B cell (primary cell): ENCODE measurements around the gene PARVB. TPM values are rescaled to one million over a fixed set of nuclear protein-coding genes. Genes with fewer than 3 reads are reported as not detected.

ENCODE experiments used
- ATAC-seq: fragments of 200-7000 bp; cut with Tn5 transposase; one replicate; pipeline ENCODE4 v1.10.0; 2021; ENCODE audit warnings: low read depth, mild to moderate bottlenecking, moderate number of reproducible peaks, moderate library complexity
- CTCF ChIA-PET: fragments of 350-600 bp; sonication (Branson Sonifier 250); formaldehyde crosslinking; loops from one replicate; lab custom pipeline; 2021; ENCODE audit warnings: antibody characterized with exemption, inconsistent platforms; lab: Charles Lee
- POLR2A ChIA-PET: fragments of 350-600 bp; sonication (Branson Sonifier 250); formaldehyde crosslinking; loops from one replicate; lab custom pipeline; 2021; ENCODE audit warnings: antibody characterized with exemption; lab: Charles Lee
- DNase-seq: peaks from one replicate; pipeline ENCODE4 v3.0.0; 2013
- H2AFZ ChIP-seq: 2 replicates; pipeline ENCODE4 v1.6.1; 2012; ENCODE audit warnings: mild to moderate bottlenecking, low read depth, low read length; ENCODE audit not compliant: insufficient read depth, poor library complexity, severe bottlenecking
- H3K27ac ChIP-seq, 2 donors: 1 replicate in 1 of 2; 2 replicates in 1 of 2; pipeline ENCODE4 v1.5.1; 2012 to 2013; ENCODE audit warnings: low read length in 2 of 2, mild to moderate bottlenecking in 2 of 2, moderate library complexity in 1 of 2
- H3K27me3 ChIP-seq, 4 experiments: fragments of 200-600 bp in 1 of 4; sonication (generic) in 1 of 4; replicated peaks in 1 of 4; 1 replicate in 2 of 4; 2 replicates in 2 of 4; pipeline versions ENCODE4 v1.6.1 to v1.7.0; 2013 to 2016; ENCODE audit warnings: low read length in 3 of 4, mild to moderate bottlenecking in 2 of 4, mixed read lengths in 1 of 4, moderate library complexity in 1 of 4; ENCODE audit not compliant: insufficient read depth in 4 of 4, control insufficient read depth in 3 of 4; ENCODE audit errors: control extremely low read depth in 1 of 4
- H3K36me3 ChIP-seq, 2 experiments: replicated peaks in 1 of 2; 1 replicate in 1 of 2; 2 replicates in 1 of 2; pipeline versions ENCODE4 v1.6.1 to v1.7.1; 2013; ENCODE audit warnings: low read length in 1 of 2; ENCODE audit not compliant: insufficient read depth in 2 of 2, control insufficient read depth in 1 of 2; ENCODE audit errors: control extremely low read depth in 1 of 2, extremely low read depth in 1 of 2
- H3K4me1 ChIP-seq, 2 donors: fragments of 200-600 bp in 1 of 2; sonication (generic) in 1 of 2; 1 replicate in 1 of 2; 2 replicates in 1 of 2; pipeline versions ENCODE4 v1.5.1 to v1.6.1; 2013 to 2017; ENCODE audit warnings: low read length in 2 of 2; ENCODE audit not compliant: control insufficient read depth in 2 of 2, insufficient read depth in 2 of 2
- H3K4me2 ChIP-seq: replicated peaks from 2 replicates; pipeline ENCODE3; 2012; ENCODE audit warnings: mild to moderate bottlenecking, low read depth, low read length; ENCODE audit not compliant: poor library complexity, severe bottlenecking
- H3K4me3 ChIP-seq, 5 experiments: fragments of 200-600 bp in 1 of 5; sonication (generic) in 1 of 5; 1 replicate in 3 of 5; 2 replicates in 2 of 5; pipeline versions ENCODE4 v1.5.1 to v1.7.0; 2011 to 2016; ENCODE audit warnings: low read length in 4 of 5, mild to moderate bottlenecking in 4 of 5, low read depth in 2 of 5, control low read depth in 1 of 5, moderate library complexity in 1 of 5; ENCODE audit not compliant: insufficient read depth in 1 of 5; ENCODE audit errors: control extremely low read depth in 1 of 5, extremely low read depth in 1 of 5
- H3K79me2 ChIP-seq: fragments of 200-600 bp; sonication (generic); one replicate; pipeline ENCODE4 v1.6.0; 2016; ENCODE audit warnings: low read length; ENCODE audit not compliant: control insufficient read depth, insufficient read depth
- H3K9ac ChIP-seq: fragments of 200-600 bp; sonication (generic); 2 replicates; pipeline ENCODE4 v1.6.1; 2017; ENCODE audit warnings: mild to moderate bottlenecking, low read length, moderate library complexity
- H3K9me3 ChIP-seq, 3 donors: one replicate each; pipeline versions ENCODE4 v1.6.1 to v1.7.1; 2013; ENCODE audit warnings: low read length in 2 of 3; ENCODE audit not compliant: control insufficient read depth in 2 of 3, insufficient read depth in 1 of 3; ENCODE audit errors: control extremely low read depth in 1 of 3
- H4K20me1 ChIP-seq: 2 replicates; pipeline ENCODE4 v1.6.0; 2012; ENCODE audit warnings: mild to moderate bottlenecking, low read length; ENCODE audit not compliant: insufficient read depth, control insufficient read depth, poor library complexity, severe bottlenecking
- H3K27ac Mint-ChIP-seq: one replicate; pipeline ENCODE4 v1.8.0; 2021; ENCODE audit warnings: mixed read lengths
- H3K27me3 Mint-ChIP-seq: one replicate; pipeline ENCODE4 v1.8.0; 2021; ENCODE audit warnings: mixed read lengths
- H3K4me1 Mint-ChIP-seq: one replicate; pipeline ENCODE4 v1.8.0; 2021; ENCODE audit warnings: mixed read lengths
- H3K4me3 Mint-ChIP-seq: one replicate; pipeline ENCODE4 v1.8.0; 2021; ENCODE audit warnings: mixed read lengths
- H3K9me3 Mint-ChIP-seq: one replicate; pipeline ENCODE4 v1.8.0; 2022; ENCODE audit warnings: mixed read lengths; ENCODE audit not compliant: insufficient read depth
- EZH2 ChIP-seq: IDR thresholded peaks from 2 replicates; pipeline ENCODE4 v1.6.1; 2012; ENCODE audit warnings: borderline replicate concordance, low read depth, mild to moderate bottlenecking, moderate library complexity, low read length; ENCODE audit not compliant: insufficient read depth, poor library complexity, severe bottlenecking
- WGBS: methylation state at CpG from one replicate; pipeline ENCODE4 v1.1.5; 2013; ENCODE audit warnings: missing lambda C conversion rate; ENCODE audit not compliant: insufficient coverage; 5-methylcytosine and 5-hydroxymethylcytosine counted together
- intact Hi-C: fragments of 100-400 bp; cut with micrococcal nuclease; formaldehyde crosslinking; loops from one replicate; pipeline ENCODE4 v1.10.0; 2022
- polyA plus RNA-seq: library from polyadenylated mRNA; depleted of rRNA; stranded (reverse); fragments of >200 nt; gene quantifications from 2 replicates; pipeline ENCODE4 v1.2.3, GENCODE V29; 2012
- total RNA-seq, 2 donors: library from RNA; stranded (reverse); fragments of 120-200 nt in 1 of 2; gene quantifications; 1 replicate in 1 of 2; 2 replicates in 1 of 2; pipeline versions ENCODE4 v1.2.3 to v1.2.4, GENCODE V29; 2013 to 2022
- TF ChIP-seq, protein P1 (sequence below): fragments of 200-600 bp; IDR thresholded peaks from one replicate; pipeline ENCODE4 v1.8.0; 2022; ENCODE audit warnings: antibody characterized with exemption, mild to moderate bottlenecking

The PARVB gene
- total and polyA plus RNA-seq, 2 donors (not counting 1 experiment from before 2014, with no cell fraction given) = 48.0 to 49.4 TPM

DNA sequence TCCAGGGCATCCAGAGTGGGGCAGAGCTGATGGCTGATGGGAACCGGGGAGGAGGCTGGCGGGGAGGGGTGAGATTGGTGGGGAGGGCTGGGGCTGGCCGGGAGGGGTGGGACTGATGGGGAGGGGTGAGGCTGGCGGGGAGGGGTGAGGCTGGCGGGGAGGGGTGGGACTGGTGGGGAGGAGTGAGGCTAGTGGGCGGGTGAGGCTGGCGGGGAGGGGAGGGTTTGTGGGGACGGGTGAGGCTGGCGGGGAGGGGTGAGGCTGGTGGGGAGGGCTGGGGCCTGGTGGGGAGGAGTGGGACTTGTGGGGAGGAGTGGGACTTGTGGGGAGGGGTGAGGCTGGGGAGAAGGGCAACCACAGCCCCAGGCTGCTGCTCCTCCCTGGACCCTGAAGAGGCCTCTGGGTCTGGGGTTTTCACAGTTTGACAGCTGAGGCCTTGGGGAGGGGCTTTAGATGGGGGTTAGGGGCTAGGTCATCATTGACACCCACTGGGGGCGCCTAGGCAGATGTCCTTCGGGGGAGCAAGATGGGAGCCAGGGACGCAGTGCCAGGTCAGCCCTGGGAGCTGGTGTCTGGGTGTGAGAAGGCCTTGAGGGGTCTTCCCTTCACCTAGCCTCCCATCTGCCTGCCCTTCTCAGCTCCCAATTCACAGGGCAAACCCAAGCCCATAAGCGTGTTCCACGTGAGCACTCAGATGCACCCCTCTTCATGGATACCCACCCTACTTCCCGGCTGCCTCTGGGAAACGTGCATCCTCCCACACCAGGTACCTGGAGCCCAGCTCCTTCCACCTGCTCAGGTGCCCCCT, 183.3 kb downstream of the PARVB start:
- Histone ChIP-seq H3K4me3 (no peak overlapping the region), H2AFZ (no peak overlapping the region), H4K20me1 (peaks cover 19% of the 10 kb centered on the region), H3K79me2 (no peaks in the 10 kb centered on the region), H3K9ac (no peak overlapping the region), H3K4me1 (peaks cover 33 to 44% of the 10 kb centered on the region in 2 donors), H3K4me2 (no peak overlapping the region), H3K36me3 (peaks cover 0 to 26% of the 10 kb centered on the region in 2 experiments), H3K27me3 (no peaks in the 10 kb centered on the region), H3K27ac (no peak overlapping the region), H3K9me3 (peaks cover 0 to 5% (median 0%) of the 10 kb centered on the region in 3 donors)
- H3K27ac Mint-ChIP-seq = peak overlapping the region; percentile 54
- H3K9me3 Mint-ChIP-seq = peaks cover 11% of the 10 kb centered on the region
- 94% methylated on average over 4 of the region's 16 CpGs for WGBS
- peaks cover 54% of the 10 kb centered on the region for H3K4me1 Mint-ChIP-seq
- TF ChIP-seq, protein P1, sequence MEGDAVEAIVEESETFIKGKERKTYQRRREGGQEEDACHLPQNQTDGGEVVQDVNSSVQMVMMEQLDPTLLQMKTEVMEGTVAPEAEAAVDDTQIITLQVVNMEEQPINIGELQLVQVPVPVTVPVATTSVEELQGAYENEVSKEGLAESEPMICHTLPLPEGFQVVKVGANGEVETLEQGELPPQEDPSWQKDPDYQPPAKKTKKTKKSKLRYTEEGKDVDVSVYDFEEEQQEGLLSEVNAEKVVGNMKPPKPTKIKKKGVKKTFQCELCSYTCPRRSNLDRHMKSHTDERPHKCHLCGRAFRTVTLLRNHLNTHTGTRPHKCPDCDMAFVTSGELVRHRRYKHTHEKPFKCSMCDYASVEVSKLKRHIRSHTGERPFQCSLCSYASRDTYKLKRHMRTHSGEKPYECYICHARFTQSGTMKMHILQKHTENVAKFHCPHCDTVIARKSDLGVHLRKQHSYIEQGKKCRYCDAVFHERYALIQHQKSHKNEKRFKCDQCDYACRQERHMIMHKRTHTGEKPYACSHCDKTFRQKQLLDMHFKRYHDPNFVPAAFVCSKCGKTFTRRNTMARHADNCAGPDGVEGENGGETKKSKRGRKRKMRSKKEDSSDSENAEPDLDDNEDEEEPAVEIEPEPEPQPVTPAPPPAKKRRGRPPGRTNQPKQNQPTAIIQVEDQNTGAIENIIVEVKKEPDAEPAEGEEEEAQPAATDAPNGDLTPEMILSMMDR = no peak
- no peak for TF ChIP-seq EZH2
- H3K27me3 Mint-ChIP-seq = no peaks in the 10 kb centered on the region
- DNase-seq (no peak), ATAC-seq (no peak)
- CTCF ChIA-PET = interaction anchor here (1.4 kb wide), 1 partner anchor 11 kb away, joined by 3 read pairs; no protein-coding TSS in a partner anchor
- intact Hi-C loops = no loop called here
- H3K4me3 Mint-ChIP-seq = no peak overlapping the region
- POLR2A ChIA-PET = no interaction called here

DNA sequence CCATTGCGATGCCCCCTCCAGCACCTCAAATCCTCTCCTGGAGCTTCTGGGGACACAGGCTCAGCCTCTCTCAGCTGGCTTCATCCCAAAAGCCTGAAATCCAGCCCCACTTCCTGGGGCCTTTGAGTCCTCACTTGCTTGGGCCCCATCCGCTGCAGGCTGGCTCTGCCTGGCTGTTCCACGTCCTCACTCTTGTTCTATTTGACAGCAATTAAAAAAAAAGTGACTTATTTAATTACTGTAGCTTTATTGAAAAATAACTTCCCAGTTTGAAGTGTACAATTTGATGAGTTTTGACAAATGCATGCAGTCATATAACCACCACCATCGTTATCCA, 183.8 kb downstream of the PARVB start:
- peaks cover 0 to 5% (median 0%) of the 10 kb centered on the region in 3 donors for H3K9me3 ChIP-seq
- H3K4me2 ChIP-seq = peak overlapping the region; percentile 48
- DNase-seq (no peak), ATAC-seq (no peak)
- H4K20me1 ChIP-seq = peaks cover 19% of the 10 kb centered on the region
- H3K4me1 Mint-ChIP-seq = peaks cover 53% of the 10 kb centered on the region
- ChIA-PET POLR2A (no interaction called here), CTCF (interaction anchor here (1.4 kb wide), 1 partner anchor 12 kb away, joined by 3 read pairs; no protein-coding TSS in a partner anchor)
- H3K27me3 Mint-ChIP-seq = no peaks in the 10 kb centered on the region
- no peak overlapping the region for H3K4me3 ChIP-seq
- H3K27me3 ChIP-seq = no peaks in the 10 kb centered on the region
- intact Hi-C loops = no loop called here
- H3K27ac Mint-ChIP-seq = peak overlapping the region; percentile 54
- 88% methylated on average over 1 of the region's 4 CpGs for WGBS
- no peak overlapping the region for H2AFZ ChIP-seq
- peak overlapping the region in 1 of 2 donors; percentile 1 for H3K27ac ChIP-seq
- H3K79me2 ChIP-seq = no peaks in the 10 kb centered on the region
- TF ChIP-seq EZH2 = no peak
- TF ChIP-seq, protein P1 = no peak
- H3K4me1 ChIP-seq = peaks cover 33 to 44% of the 10 kb centered on the region in 2 donors
- no peak overlapping the region for H3K4me3 Mint-ChIP-seq
- H3K9me3 Mint-ChIP-seq = peaks cover 11% of the 10 kb centered on the region
- H3K36me3 ChIP-seq = peaks cover 0 to 26% of the 10 kb centered on the region in 2 experiments
- H3K9ac ChIP-seq = no peak overlapping the region
